Mesodermal cell (in vitro differentiated cells): ENCODE data around the gene LMNA.
"Not testable (repeated sequence)": the region's sequence is repeated elsewhere in the genome, so short reads cannot be mapped to it uniquely, and the experiment has no call there.

Experiments used
- H3K27ac ChIP-seq: 2 replicates; pipeline ENCODE4 v1.7.0; 2013; ENCODE audit warnings: mild to moderate bottlenecking, low read depth, low read length, moderate library complexity; ENCODE audit not compliant: severe bottlenecking
- H3K36me3 ChIP-seq: 2 replicates; pipeline ENCODE4 v1.7.1; 2013; ENCODE audit warnings: mild to moderate bottlenecking, low read length, moderate library complexity; ENCODE audit not compliant: control insufficient read depth, insufficient read depth
- H3K4me1 ChIP-seq: one replicate; pipeline ENCODE4 v1.7.1; 2013; ENCODE audit warnings: mild to moderate bottlenecking, low read length; ENCODE audit not compliant: insufficient read depth, control insufficient read depth, poor library complexity, severe bottlenecking
- H3K4me3 ChIP-seq: 2 replicates; pipeline ENCODE4 v1.7.0; 2013; ENCODE audit warnings: low read length, control low read depth, mild to moderate bottlenecking; ENCODE audit not compliant: insufficient read depth, poor library complexity, severe bottlenecking; ENCODE audit errors: extremely low read depth
- H3K9me3 ChIP-seq: 2 replicates; pipeline ENCODE4 v1.7.1; 2013; ENCODE audit warnings: mild to moderate bottlenecking, low read length, moderate library complexity; ENCODE audit not compliant: control insufficient read depth
- WGBS, 2 experiments: methylation state at CpG; one replicate each; pipeline ENCODE4 v1.1.5; 2013; ENCODE audit warnings: missing lambda C conversion rate in 2 of 2; ENCODE audit not compliant: insufficient coverage in 2 of 2; 5-methylcytosine and 5-hydroxymethylcytosine counted together

The LMNA gene

DNA sequence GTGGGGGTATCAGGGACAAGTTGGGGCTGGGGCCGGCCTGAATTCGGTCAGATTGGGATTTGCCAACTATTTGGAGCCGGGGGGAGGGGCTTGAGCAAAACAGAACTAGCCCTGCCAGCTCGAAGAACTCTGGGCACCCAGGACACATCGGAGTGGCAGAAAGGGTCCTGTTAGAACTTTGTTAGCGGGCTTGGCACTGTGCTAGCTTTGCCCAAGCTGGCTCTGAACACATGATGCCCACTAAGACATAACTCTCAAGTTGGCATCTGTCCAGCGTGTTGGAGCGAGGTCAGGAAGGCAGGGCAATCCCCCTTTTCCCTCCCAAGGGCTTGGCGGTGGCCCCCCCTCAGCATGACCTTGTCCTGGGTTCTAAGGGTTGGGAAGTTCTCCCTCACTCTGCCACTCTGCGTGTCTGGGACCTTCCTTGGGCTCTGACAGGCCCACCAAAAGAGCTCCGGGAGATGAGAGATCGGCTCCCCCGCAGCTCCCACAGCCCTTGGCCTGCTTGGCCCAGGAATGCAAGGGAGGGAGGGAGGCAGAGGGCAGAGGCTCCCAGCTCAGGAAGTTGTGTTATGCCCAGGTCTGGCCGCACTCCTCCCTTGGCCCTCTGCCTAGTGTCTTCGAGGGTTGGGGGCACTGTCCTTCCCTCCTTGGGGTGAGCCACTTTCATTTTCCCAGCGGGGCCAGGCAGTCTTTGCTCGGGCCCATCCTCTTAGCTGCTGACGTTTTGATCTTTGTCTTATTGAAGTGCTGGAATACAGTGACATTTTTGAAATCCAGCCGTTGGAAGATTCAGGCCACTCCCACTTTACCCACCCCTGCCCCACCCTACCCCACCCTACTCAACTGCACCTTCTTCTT is 1.2 kb downstream of the LMNA start:
- Histone ChIP-seq H3K27ac (peak overlapping the region; percentile 92), H3K4me1 (peaks cover 50% of the 10 kb centered on the region), H3K4me3 (peak overlapping the region; percentile 99), H3K36me3 (peaks cover 35% of the 10 kb centered on the region), H3K9me3 (no peaks in the 10 kb centered on the region)
- 2 to 14% methylated on average over 13 to 14 of the region's 19 CpGs for WGBS, 2 experiments

DNA sequence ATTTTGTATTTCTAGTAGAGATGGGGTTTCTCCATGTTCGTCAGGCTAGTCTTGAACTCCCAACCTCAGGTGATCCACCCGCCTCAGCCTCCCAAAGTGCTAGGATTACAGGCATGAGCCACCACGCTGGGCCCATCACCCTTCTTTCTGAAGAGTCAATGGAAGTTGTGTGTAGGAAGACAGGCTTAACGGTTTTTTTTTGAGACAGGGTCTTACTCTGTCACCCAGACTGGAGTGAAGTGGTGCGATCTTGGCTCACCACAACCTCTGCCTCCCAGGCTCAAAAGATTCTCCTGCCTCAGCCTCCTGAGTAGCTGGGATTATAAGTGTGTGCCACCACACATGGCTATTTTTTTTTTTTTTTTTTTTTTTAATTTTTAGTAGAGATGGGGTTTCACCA is 2.2 kb downstream of the LMNA start:
- 92 to 100% methylated on average over 1 to 4 of the region's 5 CpGs for WGBS, 2 experiments
- H3K27ac ChIP-seq, H3K9me3 ChIP-seq: not testable (repeated sequence)
- Histone ChIP-seq H3K36me3 (peaks cover 44% of the 10 kb centered on the region), H3K4me3 (peak overlapping the region; percentile 99), H3K4me1 (peaks cover 59% of the 10 kb centered on the region)

DNA sequence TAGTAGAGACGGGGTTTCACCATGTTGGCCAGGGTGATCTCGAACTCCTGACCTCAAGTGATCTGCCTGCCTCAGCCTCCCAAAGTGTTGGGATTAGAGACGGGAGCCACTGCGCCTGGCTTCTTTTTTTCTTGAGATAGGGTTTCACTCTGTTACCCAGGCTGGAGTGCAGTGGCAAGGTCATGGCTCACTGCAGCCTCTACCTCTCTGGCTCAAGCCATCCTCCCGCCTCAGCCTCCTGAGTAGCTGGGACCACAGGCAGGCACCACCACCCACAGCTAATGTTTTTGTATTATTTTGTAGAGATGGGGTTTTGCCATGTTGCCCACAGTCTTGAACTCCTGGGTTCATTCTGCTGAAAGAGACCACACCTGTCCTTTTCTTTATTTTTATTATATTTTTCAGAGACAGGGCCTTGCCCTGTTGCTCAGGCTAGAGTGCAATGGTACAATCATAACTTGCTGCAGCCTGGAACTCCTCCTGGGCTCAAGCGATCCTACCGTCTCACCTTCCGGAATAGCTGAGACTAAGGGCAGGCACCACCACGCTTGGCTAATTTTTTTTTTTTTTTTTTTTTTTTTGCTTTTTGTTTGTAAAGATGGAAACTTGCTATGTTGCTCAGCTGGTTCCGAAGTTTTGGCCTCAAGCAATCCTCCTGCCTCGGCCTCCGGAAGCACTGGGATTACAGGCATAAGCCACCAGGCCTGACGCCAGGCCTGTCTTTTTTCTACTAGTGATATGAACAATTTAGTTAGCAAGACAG is 3.1 kb downstream of the LMNA start:
- peaks cover 44% of the 10 kb centered on the region for H3K36me3 ChIP-seq
- WGBS, 2 experiments: 87 to 90% methylated on average over 4 to 9 of the region's 13 CpGs
- no peaks in the 10 kb centered on the region for H3K9me3 ChIP-seq
- H3K4me3 ChIP-seq: no peak overlapping the region
- H3K4me1 ChIP-seq: peaks cover 65% of the 10 kb centered on the region
- H3K27ac ChIP-seq: no peak overlapping the region

GRCh38 chr1:156118177-156118868 is 3.8 kb downstream of the LMNA start:
- Histone ChIP-seq H3K36me3 (peaks cover 44% of the 10 kb centered on the region), H3K4me3 (peak overlapping the region; percentile 14), H3K27ac (no peak overlapping the region), H3K9me3 (no peaks in the 10 kb centered on the region), H3K4me1 (peaks cover 65% of the 10 kb centered on the region)
- 100% methylated on average over 4 of the region's 8 CpGs for WGBS, 2 experiments

- Histone ChIP-seq H3K36me3 (peaks cover 44% of the 10 kb centered on the region), H3K4me1 (peaks cover 68% of the 10 kb centered on the region), H3K9me3 (no peaks in the 10 kb centered on the region), H3K27ac (peak overlapping the region; percentile 57), H3K4me3 (no peak overlapping the region)
- WGBS, 2 experiments: 83 to 89% methylated on average over 3 of the region's 3 CpGs
Measured at GRCh38 chr1:156119503-156120209, 5.1 kb downstream of the LMNA start.

DNA sequence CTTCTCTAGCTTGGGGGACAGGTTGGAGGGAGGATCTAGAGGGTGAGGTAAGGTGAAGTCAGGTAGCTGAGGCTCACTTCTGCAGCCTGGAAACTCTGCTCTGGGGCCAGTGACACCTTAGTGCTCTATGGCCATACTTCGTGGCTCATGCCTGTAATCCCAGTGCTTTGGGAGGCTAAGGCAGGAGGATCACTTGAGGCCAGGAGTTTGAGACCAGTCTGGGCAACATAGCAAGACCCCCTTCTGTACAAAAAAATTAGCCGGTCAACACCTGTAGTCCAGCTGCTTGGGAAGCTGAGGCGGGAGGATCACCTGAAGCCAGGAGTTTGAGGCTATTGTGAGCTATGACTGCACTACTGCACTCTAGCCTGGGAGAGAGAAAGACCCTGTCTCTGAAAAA is 5.8 kb downstream of the LMNA start:
- H3K27ac ChIP-seq: peak overlapping the region; percentile 57
- peaks cover 73% of the 10 kb centered on the region for H3K4me1 ChIP-seq
- 93 to 100% methylated on average over 3 of the region's 3 CpGs for WGBS, 2 experiments

DNA sequence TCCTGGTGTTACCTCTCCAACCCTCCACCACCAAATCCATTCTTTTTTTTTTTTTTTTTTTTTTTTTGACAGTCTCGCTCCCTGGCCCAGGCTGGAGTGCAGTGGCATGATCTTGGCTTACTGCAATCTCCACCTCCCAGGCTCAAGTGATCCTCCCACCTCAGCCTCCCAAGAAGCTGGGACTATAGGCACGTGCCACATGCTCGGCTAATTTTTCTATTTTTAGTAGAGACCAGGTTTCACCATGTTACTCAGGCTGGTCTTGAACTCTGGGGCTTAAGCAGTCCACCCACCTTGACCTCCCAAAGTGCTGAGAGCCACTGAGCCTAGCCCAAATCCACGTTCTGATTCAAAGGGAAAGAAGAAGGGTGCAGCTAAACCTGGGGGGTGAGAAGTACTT is 6.5 kb downstream of the LMNA start:
- H3K4me1 ChIP-seq: peaks cover 80% of the 10 kb centered on the region
- 90 to 94% methylated on average over 3 of the region's 4 CpGs for WGBS, 2 experiments
- peaks cover 45% of the 10 kb centered on the region for H3K36me3 ChIP-seq
- H3K27ac ChIP-seq, H3K9me3 ChIP-seq, H3K4me3 ChIP-seq: not testable (repeated sequence)

More for the DNA sequence above, 5.8 kb downstream of the LMNA start:
- Histone ChIP-seq H3K9me3 (no peaks in the 10 kb centered on the region), H3K4me3 (no peak overlapping the region), H3K36me3 (peaks cover 48% of the 10 kb centered on the region)

DNA sequence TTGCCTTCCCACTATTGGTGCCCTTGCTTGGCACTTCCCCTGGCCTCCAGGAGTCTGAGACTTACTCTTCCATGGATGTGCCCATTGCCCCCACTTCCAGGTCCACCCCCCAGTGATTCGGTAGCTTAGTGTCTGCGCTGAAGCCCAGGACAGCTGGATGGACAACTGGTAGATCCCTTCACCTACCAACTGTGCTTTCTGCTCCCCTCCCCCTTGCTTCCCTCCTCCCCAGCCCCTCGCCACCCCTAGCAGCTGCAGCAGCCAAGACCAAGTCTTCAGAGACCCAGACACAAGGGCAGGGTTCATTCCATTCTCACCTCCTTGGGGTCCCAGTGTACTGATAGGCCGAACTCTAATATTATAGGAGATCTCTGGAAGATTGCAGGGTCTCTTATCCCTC is 6.9 kb downstream of the LMNA start:
- WGBS, 2 experiments: 77 to 86% methylated on average over 3 to 4 of the region's 4 CpGs
- Histone ChIP-seq H3K9me3 (no peaks in the 10 kb centered on the region), H3K27ac (no peak overlapping the region), H3K4me1 (peaks cover 84% of the 10 kb centered on the region), H3K4me3 (no peak overlapping the region), H3K36me3 (peaks cover 44% of the 10 kb centered on the region)

GRCh38 chr1:156122086-156122485 is 7.6 kb downstream of the LMNA start:
- H3K9me3 ChIP-seq: no peaks in the 10 kb centered on the region
- peaks cover 43% of the 10 kb centered on the region for H3K36me3 ChIP-seq
- no peak overlapping the region for H3K4me3 ChIP-seq
- H3K27ac ChIP-seq: peak overlapping the region; percentile 98
- WGBS, 2 experiments: 57 to 93% methylated on average over 1 to 2 of the region's 4 CpGs
- H3K4me1 ChIP-seq: peaks cover 90% of the 10 kb centered on the region
